ENCODE results near the gene PPM1N.
"Not testable (repeated sequence)": the region's sequence is repeated elsewhere in the genome, so short reads cannot be mapped to it uniquely, and the experiment has no call there.

Gene PPM1N

DNA sequence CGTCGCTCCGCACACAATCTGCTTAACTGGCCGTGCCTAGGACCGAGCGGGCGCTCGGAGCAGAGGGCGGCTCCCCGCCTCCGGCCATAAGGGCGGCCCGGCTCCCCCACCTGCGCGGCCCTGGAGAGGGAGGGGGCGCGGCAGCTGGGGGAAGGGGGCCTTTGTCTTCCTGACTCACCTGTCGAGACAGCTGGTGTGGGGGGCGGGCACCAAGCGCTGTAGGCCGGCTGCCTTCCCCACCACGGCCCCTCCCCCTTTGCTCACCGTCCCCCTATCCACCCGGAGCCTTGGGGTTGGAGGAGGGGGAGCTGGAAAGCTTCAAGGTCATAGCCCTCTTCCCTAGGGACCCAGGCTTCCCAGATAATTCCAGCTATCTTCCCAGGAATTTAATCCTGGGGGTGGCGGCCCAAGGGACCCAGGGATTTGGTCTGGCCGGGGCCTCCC is 10.2 kb downstream of the PPM1N start:
- ChIA-PET POLR2A (interaction anchor here (0.9 kb wide), 1 partner anchor 12 kb away, joined by 9 read pairs; no protein-coding TSS in a partner anchor), CTCF (interaction anchor here (1.3 to 1.8 kb wide), 2 partner anchors 13 to 30 kb away, joined by 5 to 7 read pairs; no protein-coding TSS in a partner anchor)
- DNase-seq (ENCODE audit: extremely low spot score), result no peak
- TF ChIP-seq, protein P1, sequence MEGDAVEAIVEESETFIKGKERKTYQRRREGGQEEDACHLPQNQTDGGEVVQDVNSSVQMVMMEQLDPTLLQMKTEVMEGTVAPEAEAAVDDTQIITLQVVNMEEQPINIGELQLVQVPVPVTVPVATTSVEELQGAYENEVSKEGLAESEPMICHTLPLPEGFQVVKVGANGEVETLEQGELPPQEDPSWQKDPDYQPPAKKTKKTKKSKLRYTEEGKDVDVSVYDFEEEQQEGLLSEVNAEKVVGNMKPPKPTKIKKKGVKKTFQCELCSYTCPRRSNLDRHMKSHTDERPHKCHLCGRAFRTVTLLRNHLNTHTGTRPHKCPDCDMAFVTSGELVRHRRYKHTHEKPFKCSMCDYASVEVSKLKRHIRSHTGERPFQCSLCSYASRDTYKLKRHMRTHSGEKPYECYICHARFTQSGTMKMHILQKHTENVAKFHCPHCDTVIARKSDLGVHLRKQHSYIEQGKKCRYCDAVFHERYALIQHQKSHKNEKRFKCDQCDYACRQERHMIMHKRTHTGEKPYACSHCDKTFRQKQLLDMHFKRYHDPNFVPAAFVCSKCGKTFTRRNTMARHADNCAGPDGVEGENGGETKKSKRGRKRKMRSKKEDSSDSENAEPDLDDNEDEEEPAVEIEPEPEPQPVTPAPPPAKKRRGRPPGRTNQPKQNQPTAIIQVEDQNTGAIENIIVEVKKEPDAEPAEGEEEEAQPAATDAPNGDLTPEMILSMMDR (IDR thresholded peaks at IDR 0.05; ENCODE audit: control extremely low read depth, extremely low read depth, low read depth, missing control alignments), result no peak

DNA sequence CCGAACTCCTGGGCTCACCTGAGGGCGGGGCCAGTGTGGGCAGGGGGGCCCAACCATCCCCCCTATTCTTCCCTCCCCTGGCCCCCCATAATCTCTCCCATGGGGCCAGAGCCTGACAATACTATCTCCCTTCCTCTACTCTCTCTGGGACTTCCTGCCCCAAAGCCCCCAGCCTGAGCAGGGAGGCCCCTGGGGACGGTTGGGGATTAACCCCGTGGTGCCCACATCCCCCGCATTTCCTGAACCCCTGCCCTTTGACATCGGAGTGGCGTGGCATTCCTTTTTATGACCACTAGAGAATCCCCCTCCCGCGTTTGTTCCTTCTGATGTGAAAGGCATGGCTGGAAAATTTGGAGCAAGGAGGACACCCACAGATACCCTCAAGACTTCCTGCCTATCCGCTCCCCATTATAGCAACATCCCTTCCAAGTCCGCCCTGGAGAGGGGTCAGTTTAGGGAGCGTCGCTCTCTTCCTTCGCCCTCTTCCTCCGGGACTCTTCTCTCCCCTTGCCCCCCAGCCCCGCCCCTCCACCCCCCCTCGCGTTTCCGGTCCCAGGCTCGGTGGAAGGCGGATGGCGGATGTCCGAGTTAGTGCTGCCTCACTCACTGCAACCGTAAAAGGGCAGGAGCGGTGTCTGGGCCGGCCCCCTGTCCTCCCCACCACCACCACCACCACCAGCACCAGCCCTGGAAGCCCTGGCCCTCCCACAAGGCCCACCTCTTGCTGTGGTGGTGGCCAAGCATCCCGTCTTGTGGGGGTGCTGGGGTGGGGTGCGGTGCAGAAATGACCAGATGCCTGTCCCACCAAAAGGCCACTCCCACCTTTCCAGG is 10.8 kb downstream of the PPM1N start:
- ChIA-PET POLR2A (no interaction called here), CTCF (interaction anchor here (1.0 to 1.8 kb wide), 5 partner anchors 9 to 70 kb away, joined by 3 to 7 read pairs (median 4); no protein-coding TSS in a partner anchor)
- peak; percentile 85 for DNase-seq (ENCODE audit: extremely low spot score)
- TF ChIP-seq, protein P1 (IDR thresholded peaks at IDR 0.05; ENCODE audit: control extremely low read depth, extremely low read depth, low read depth, missing control alignments), result no peak

DNA sequence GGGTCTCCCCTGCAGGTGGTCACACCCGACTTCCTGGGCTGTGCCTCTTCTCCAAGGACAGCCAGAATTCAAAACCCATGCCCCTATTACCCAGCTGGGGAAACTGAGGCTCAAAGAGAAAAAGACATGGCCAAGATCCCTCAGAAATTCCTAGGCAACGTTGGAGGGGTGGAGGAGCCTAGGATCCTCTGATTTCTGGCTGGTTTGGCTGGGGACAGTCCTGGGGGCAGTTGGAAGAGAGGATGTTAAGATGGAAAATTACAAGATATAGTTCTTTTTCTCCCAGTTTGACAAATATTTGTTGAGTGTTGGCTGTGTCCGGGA is 11.4 kb downstream of the PPM1N start:
- POLR2A ChIA-PET, result interaction anchor here (0.6 kb wide), 1 partner anchor 349 kb away, joined by 5 read pairs; no protein-coding TSS in a partner anchor
- TF ChIP-seq, protein P1 (IDR thresholded peaks at IDR 0.05; ENCODE audit: control extremely low read depth, extremely low read depth, low read depth, missing control alignments), result no peak
- CTCF ChIA-PET, result interaction anchor here (1.0 to 1.4 kb wide), 4 partner anchors 9 to 70 kb away, joined by 3 to 4 read pairs (median 3); no protein-coding TSS in a partner anchor
- DNase-seq (ENCODE audit: extremely low spot score), result no peak

DNA sequence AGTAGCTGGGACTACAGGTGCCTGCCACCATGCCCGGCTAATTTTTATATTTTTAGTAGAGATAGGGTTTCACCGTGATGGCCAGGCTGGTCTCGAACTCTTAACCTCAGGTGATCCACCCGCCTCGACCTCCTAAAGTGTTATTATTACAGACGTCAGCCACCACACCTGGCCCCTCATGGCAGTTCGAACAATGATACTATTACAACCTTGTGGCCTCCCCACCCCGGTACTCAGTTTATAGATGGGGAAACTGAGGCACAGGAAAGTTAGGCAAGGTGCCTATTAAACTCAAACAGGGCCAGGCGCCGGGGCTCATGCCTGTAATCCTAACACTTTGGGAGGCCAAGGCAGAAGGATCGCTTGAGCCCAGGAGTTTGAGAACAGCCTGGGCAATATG is 12.1 kb downstream of the PPM1N start:
- POLR2A ChIA-PET, result interaction anchor here (0.6 kb wide), 1 partner anchor 349 kb away, joined by 5 read pairs; no protein-coding TSS in a partner anchor
- DNase-seq (ENCODE audit: extremely low spot score), result not testable (repeated sequence)
- CTCF ChIA-PET, result interaction anchor here (1.0 to 1.4 kb wide), 5 partner anchors 8 to 71 kb away, joined by 3 to 4 read pairs (median 3); no protein-coding TSS in a partner anchor

DNA sequence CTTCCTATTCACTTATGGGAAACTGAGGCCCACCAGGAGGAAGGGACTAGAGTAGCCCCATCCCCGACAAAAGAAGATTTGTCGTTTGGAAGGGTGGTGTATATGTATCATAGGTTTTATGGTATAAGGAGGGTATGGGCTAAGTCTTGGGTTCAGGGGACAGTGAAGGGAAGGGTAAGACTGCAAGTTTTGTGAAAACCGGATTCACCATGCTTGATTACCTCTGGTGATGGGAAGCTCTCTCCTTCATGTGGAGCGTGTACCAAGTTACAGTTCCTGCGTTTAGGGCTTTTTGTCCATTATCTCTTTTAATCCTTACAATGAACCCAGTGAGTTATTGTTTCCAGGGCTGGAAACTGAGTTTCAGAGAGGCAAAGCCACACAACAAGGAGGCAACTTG is 12.8 kb downstream of the PPM1N start:
- TF ChIP-seq, protein P1 (IDR thresholded peaks at IDR 0.05; ENCODE audit: control extremely low read depth, extremely low read depth, low read depth, missing control alignments), result no peak
- DNase-seq (ENCODE audit: extremely low spot score), result no peak
- CTCF ChIA-PET, result interaction anchor here (1.0 to 1.4 kb wide), 2 partner anchors 47 to 59 kb away, joined by 3 read pairs; no protein-coding TSS in a partner anchor
- POLR2A ChIA-PET, result no interaction called here

DNA sequence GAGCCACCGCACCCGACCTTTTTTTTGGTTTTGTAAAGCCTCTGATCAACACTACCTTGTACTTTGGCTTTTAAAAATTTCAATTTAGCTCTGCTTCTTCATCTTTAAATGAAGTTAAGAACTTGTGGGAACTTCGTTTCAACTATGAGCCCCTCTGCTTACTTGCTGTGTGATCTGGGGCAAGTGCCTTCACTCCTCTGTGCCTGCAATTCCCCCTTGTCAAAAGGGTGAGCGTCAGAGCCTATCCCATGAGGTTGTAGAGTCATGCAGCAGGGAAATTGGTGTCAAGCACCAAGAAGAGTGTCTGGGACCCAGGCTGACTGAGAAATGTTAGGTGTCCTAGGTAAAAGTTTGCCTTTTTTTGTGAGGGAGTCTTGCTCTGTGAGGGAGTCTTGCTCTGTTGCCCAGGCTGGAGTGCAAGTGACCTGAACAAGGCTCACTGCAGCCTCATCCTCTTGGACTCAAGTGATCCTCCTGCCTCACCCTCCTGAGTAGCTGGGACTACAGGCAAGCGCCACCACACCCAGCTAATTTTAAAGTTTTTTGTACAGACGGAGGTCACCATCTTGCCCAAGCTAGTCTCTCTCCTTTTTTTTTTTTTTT is 14.7 kb downstream of the PPM1N start:
- no peak for DNase-seq (ENCODE audit: extremely low spot score)
- ChIA-PET POLR2A (interaction anchor here (0.7 kb wide), 1 partner anchor 158 kb away, joined by 4 read pairs; no protein-coding TSS in a partner anchor), CTCF (interaction anchor here (1.8 kb wide), 1 partner anchor 27 kb away, joined by 5 read pairs; no protein-coding TSS in a partner anchor)
- TF ChIP-seq, protein P1 (IDR thresholded peaks at IDR 0.05; ENCODE audit: control extremely low read depth, extremely low read depth, low read depth, missing control alignments), result no peak
